GM19238 (cell line): Measurements from ENCODE around the gene LRBA.
"Not testable (repeated sequence)": the region's sequence is repeated elsewhere in the genome, so short reads cannot be mapped to it uniquely, and the experiment has no call there.

Source experiments
- DNase-seq: peaks from one replicate; pipeline ENCODE4 v3.0.0; 2011; ENCODE audit warnings: low spot score; ENCODE audit not compliant: insufficient read length

The LRBA gene

GRCh38 chr4:150572704-150573504 lies 442.2 kb downstream of the LRBA start:
- no peak for DNase-seq

GRCh38 chr4:150570862-150571261 lies 444.2 kb downstream of the LRBA start:
- DNase-seq: no peak

- DNase-seq: no peak
These were observed 445.0 kb downstream of the LRBA start for GRCh38 chr4:150569998-150570535.

- no peak for DNase-seq
These were observed 445.6 kb downstream of the LRBA start for GRCh38 chr4:150569384-150569987.

- no peak for DNase-seq
These were observed 448.0 kb downstream of the LRBA start for GRCh38 chr4:150567070-150567469.

- not testable (repeated sequence) for DNase-seq
These were observed 450.1 kb downstream of the LRBA start for GRCh38 chr4:150564967-150565366.

- DNase-seq: no peak
These were observed 452.3 kb downstream of the LRBA start for GRCh38 chr4:150562751-150563150.

GRCh38 chr4:150562250-150562649 lies 452.8 kb downstream of the LRBA start:
- DNase-seq: no peak

GRCh38 chr4:150561143-150561737 lies 453.8 kb downstream of the LRBA start:
- no peak for DNase-seq

GRCh38 chr4:150557811-150558210 lies 457.3 kb downstream of the LRBA start:
- DNase-seq: not testable (repeated sequence)

GRCh38 chr4:150547154-150547838 lies 467.8 kb downstream of the LRBA start:
- no peak for DNase-seq

- DNase-seq: no peak
These were observed 468.8 kb downstream of the LRBA start for GRCh38 chr4:150546286-150546685.

GRCh38 chr4:150543042-150543441 lies 472.0 kb downstream of the LRBA start:
- DNase-seq: no peak

GRCh38 chr4:150541681-150542080 lies 473.4 kb downstream of the LRBA start:
- DNase-seq: no peak

GRCh38 chr4:150540959-150541360 lies 474.1 kb downstream of the LRBA start:
- no peak for DNase-seq

GRCh38 chr4:150540536-150540935 lies 474.5 kb downstream of the LRBA start:
- DNase-seq: no peak

GRCh38 chr4:150537911-150538310 lies 477.2 kb downstream of the LRBA start:
- not testable (repeated sequence) for DNase-seq

GRCh38 chr4:150534818-150535217 lies 480.3 kb downstream of the LRBA start:
- DNase-seq: no peak

GRCh38 chr4:150533673-150534072 lies 481.4 kb downstream of the LRBA start:
- no peak for DNase-seq

GRCh38 chr4:150525321-150525868 lies 489.7 kb downstream of the LRBA start:
- DNase-seq: no peak

GRCh38 chr4:150518559-150518958 lies 496.5 kb downstream of the LRBA start:
- DNase-seq: no peak
